Right ventricle myocardium superior (tissue), 1 donor: ENCODE data around the gene MAD2L1. TPM values are rescaled to one million over a fixed set of nuclear protein-coding genes. Genes with fewer than 3 reads are reported as not detected.

Experiments
- ATAC-seq: fragments of 200-7000 bp; cut with Tn5 transposase; one replicate; pipeline ENCODE4 v1.9.1; 2020; ENCODE audit warnings: mild to moderate bottlenecking; ENCODE audit not compliant: poor library complexity
- DNase-seq: peaks from one replicate; pipeline ENCODE4 v3.0.0-alpha.2; 2020
- intact Hi-C: fragments of 100-400 bp; cut with DNase I; formaldehyde crosslinking; loops from one replicate; pipeline ENCODE4 v1.11.2; 2022
- total RNA-seq: library from RNA; stranded (reverse); fragmentation: NEBNext Ultra II Directional; extraction: Animal tissue kit (Norgen Biotek cat#: 25700); gene quantifications from one replicate; pipeline ENCODE4 v1.2.1, GENCODE V29; 2021
- donor health status: DM: no; HTN: yes; CAD: no; lungs with severe emphysema.

The MAD2L1 gene
- total RNA-seq, 1 donor from 2014 or later: 1.7 TPM

DNA sequence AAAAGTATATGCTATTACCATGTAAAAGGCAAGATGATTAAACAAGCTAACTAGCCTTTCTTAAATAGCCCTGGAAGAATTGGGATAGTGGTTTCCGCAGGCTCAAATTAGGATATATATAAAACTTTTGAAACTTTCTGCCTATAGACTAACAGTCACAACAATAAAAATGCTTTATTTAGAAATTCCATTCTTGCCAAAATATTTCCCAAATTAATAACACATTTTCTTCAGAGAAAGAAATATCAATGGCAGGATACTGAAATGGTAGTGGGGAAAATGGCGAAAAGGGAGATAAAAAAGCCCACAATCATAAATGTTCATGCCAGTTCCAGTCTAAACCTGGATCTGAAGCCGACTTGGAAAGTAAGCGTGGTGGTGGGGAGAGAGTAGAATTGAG, 56.0 kb downstream of the MAD2L1 start:
- ATAC-seq (no peak), DNase-seq (no peak)
- intact Hi-C loops: no loop called here

DNA sequence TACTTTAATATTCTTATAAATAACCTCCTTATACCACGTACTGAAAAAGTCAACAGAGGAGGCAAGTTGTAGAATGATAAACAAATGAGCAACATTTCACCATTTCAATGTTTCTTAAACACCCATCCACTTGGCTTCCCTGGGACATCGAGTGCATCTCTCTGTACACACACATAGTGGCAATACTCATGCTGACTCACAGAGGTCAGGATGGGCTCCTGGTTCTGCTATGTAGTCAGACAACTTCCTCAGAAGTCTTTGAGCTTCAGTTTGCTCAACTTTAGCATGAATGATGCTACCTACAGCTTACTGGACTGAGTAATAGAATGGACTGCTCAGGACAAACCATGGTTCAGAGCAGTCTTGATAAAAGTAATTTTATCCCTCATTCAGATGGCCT, 56.9 kb downstream of the MAD2L1 start:
- intact Hi-C loops: no loop called here
- DNase-seq: no peak
- no peak for ATAC-seq

DNA sequence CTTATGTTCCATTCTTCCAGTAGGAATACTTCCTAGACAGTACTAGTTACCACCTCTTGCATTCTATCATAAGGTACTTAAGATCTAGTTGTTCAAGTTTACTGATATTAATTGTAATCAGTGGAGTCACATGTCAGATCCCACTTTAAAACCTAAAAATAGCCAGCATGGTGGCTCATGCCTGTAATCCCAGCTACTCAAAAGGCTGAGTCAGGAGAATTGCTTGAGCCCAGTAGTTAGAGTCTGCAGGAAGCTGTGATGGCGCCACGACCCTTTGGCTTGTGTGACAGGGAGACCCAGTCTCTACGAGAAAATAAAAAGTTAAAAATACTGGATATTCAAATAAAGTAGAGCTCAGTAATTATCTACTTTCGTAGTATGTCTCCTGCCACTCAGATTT, 57.7 kb downstream of the MAD2L1 start:
- no peak for ATAC-seq
- intact Hi-C loops: no loop called here
- no peak for DNase-seq

DNA sequence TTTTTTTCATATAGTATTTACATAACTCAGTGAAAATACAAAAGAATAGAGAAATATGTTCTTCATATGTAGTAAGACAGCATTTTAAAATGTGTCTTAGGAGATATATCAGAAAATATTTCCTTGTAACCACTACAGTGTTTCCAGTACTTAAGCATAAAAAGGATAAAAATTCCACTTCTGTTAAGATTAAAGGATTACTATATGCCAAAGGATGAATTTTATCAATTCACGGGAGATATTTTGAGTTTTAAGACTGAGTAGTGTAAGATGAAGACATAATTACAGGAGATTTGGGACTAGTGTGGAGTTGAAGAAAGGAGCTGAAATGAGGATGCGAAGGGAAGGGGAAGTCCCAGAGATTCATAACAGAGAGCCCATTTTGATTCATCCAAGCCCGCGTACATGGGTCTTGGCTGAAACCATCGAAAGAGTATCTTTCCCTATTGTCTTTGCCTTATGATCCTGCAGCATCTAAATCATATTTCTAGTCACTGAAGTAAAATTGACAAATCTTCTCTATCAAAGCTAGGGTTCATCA, 58.7 kb downstream of the MAD2L1 start:
- ATAC-seq (no peak), DNase-seq (no peak)
- intact Hi-C loops: no loop called here

DNA sequence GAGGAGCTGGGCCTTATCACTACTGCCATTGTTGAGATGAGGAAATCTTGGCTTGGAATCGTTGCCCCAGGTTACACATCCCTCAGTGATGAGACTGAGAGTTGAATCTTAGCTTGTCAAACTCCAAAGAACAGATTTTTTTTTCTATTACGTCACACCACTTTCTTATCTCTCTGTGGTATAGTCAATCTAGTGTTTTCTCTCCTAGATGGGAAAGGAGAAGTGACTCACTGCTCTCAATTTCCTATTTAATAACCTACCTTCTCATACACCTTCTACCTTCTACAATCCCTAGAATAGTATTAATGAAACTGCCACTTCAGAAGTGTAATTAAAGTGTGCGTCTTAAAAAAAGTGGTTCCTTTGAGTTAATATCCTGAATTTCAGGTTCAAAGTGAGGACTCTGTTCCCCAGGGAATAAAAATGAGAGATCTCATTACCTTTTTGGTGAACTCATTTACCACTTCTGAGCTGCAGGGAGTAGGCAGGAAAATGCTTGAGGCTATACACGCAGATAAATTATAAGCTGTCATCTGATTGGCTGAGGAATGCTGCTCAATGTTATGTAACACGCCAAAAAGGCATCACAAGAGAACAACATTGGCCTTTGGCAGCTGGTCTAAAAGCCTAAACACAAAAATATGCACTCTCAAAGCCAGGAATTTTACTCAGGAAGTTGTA, 59.3 kb downstream of the MAD2L1 start:
- intact Hi-C loops: no loop called here
- no peak for DNase-seq
- no peak for ATAC-seq
